GM19438 (cell line): ENCODE results near the gene MCF2L.
"Not testable (repeated sequence)": the region's sequence is repeated elsewhere in the genome, so short reads cannot be mapped to it uniquely, and the experiment has no call there.

Experiments used
- ATAC-seq: cut with Tn5 transposase; IDR thresholded peaks from one replicate; pipeline ENCODE4 v1.9.1; 2021; ENCODE audit warnings: low read depth; ENCODE audit not compliant: unreplicated experiment

The MCF2L gene

DNA sequence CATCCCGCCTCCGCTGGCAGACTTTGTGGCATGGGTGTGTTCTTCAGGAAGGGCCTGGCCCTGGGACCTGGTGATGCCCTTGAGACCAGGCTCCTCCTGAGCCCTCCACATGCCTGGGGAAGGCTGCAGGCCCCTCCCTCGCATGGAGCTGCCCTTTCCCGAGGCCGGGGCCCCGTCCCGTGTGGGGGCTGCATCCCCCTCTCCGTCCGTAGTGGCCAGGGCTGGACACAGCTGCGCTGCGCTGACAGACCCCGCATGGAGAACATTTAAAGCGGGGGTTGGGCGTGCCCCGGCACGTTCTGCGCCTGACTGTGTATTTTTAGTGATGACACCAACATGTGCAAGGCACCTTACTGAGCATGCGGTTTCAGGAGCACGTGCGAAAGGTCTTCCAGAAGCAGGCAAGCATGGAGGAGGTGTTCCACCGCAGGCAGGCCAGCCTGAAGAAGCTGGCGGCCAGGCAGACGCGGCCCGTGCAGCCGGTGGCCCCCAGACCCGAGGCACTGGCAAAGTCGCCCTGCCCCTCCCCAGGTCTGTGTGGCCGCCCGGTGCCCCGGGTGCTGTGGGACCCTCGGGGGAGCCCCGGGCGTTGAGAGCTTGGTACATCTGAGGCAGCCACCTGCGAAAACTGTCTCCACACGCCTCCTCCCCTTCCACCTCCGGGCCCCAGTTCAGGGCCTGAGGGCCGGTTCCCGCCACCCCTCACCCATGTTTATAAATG is 107.8 kb downstream of the MCF2L start:
- ATAC-seq, result no peak

- no peak for ATAC-seq
Measured at GRCh38 chr13:113077566-113077952, 108.5 kb downstream of the MCF2L start.

GRCh38 chr13:113077953-113078901 is 109.2 kb downstream of the MCF2L start:
- ATAC-seq, result no peak

GRCh38 chr13:113078902-113079780 is 110.1 kb downstream of the MCF2L start:
- no peak for ATAC-seq

- ATAC-seq, result not testable (repeated sequence)
Measured at GRCh38 chr13:113079781-113080080, 110.7 kb downstream of the MCF2L start.

DNA sequence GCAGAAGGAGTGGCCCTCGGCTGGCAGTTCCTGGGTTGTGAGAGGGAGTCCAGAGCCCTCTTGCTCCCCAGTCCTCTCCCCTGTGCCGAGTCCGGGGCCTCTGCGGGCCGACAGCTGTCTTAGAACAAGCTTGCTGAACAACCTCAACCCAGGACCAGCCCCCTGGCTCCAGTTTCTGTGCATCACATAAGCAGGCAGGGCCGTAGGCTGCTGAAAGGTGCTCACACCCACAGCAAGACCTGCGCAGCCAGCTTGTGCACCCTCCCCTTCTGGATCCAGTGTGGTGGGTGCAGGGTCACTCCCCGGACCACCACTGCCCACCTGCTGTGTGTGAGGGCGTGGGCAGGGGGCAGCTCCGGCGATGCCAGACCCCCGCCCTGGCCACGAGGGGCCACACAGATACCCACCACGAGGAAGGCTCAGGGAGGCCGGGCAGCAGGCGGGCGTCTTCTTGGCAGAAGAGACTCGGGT is 111.4 kb downstream of the MCF2L start:
- ATAC-seq, result no peak

GRCh38 chr13:113080901-113081521 is 112.0 kb downstream of the MCF2L start:
- no peak for ATAC-seq

DNA sequence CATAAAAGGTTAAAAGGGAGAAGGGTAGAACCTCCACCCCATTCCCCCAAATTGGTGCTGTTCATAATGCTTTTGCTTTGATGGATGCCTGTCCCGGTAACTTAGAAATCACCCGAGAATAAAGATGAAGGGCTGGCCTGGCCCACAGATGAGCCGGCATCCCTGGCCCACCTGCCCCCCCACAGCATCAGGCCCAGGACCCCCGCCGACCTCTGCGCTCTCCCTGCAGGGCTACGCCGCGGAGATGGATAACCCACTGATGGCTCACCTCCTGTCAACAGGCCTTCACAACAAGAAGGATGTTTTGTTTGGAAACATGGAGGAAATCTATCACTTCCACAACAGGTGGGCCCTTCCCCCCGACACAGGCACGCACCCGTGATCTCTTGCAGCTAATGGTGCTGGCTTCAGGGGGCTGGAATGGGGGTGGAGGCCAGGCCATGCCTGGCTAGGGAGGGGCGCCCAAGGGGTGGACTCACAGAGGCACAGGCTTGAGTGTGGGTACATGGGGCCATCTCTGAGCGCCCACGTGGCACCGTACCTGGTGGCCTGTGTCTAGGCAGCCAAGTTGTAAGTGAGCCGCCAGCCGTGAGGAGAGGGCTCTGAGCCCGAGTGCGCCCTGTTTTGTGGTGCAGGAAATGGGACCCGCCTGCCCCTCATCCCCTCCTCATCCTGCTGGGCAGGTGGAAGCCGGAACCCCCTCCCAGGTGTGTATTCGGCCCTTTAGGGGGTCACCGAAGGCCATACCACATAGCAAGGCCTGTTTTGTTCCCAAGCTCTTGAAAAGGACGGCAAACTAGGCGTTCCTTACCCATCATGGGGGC is 113.4 kb downstream of the MCF2L start:
- no peak for ATAC-seq

- no peak for ATAC-seq
Measured at GRCh38 chr13:113083022-113083373, 114.0 kb downstream of the MCF2L start.

DNA sequence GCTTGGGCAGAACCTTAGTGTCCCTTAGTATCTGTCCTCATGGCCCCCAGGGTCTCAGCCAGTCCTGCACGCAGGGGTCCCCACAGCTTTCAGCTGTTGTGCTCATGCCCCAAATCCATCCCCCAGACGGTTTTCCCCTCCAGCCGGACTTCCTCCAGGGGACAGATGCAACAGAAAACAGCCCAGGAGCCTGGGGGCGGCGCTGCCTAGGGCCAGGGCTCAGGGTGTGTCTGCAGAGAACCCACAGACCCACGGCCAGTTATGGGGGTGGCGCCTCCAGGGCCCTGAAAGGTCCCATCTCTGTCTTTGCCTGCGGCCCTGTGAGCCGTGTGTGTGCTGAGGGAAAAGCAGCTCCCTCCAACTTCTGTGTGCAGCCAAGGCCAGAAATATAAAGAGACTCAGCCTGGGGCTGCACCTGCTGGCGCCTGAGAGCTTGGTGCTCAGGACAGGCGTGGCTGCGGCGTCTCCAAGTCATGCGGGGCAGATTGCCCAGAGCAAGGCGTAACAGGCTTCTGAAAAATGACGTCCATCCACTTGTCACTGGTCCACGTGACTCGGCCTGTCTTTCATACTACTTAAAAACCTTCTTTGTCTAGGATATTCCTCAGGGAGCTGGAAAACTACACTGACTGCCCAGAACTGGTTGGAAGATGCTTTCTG is 114.5 kb downstream of the MCF2L start:
- no peak for ATAC-seq

- no peak for ATAC-seq
Measured at GRCh38 chr13:113084094-113084942, 115.3 kb downstream of the MCF2L start.

GRCh38 chr13:113084943-113085540 is 116.0 kb downstream of the MCF2L start:
- ATAC-seq, result no peak

GRCh38 chr13:113086031-113086750 is 117.2 kb downstream of the MCF2L start:
- ATAC-seq, result no peak

GRCh38 chr13:113086991-113087922 is 118.2 kb downstream of the MCF2L start:
- no peak for ATAC-seq

GRCh38 chr13:113087923-113088690 is 119.1 kb downstream of the MCF2L start:
- no peak for ATAC-seq
